MM.1S (cell line): ENCODE measurements around the gene SIGLEC6.

Experiments
- DNase-seq: peaks from one replicate; pipeline ENCODE4 v3.0.0-alpha.2; 2015
- H2AFZ ChIP-seq: fragments of 300-600 bp; sonication (generic); 2 replicates; pipeline ENCODE4 v1.6.0; 2016; ENCODE audit warnings: antibody characterized with exemption, low read length
- H3F3A ChIP-seq: fragments of 300-600 bp; sonication (generic); 2 replicates; pipeline ENCODE4 v1.6.1; 2016; ENCODE audit warnings: mild to moderate bottlenecking, antibody characterized with exemption, low read length, moderate library complexity, mixed read lengths; ENCODE audit not compliant: insufficient read depth
- H3K27ac ChIP-seq: fragments of 300-600 bp; sonication (generic); 2 replicates; pipeline ENCODE4 v1.5.1; 2016; ENCODE audit warnings: mild to moderate bottlenecking, low read length
- H3K27me3 ChIP-seq: fragments of 300-600 bp; sonication (generic); replicated peaks from 2 replicates; pipeline ENCODE4 v1.6.0; 2016; ENCODE audit warnings: low read length; ENCODE audit not compliant: insufficient read depth
- H3K36me3 ChIP-seq: fragments of 300-600 bp; sonication (generic); replicated peaks from 2 replicates; pipeline ENCODE4 v1.6.1; 2016; ENCODE audit warnings: mild to moderate bottlenecking, low read length, mixed read lengths; ENCODE audit not compliant: insufficient read depth
- H3K4me1 ChIP-seq: fragments of 300-600 bp; sonication (generic); 2 replicates; pipeline ENCODE4 v1.6.1; 2016; ENCODE audit warnings: low read length, mixed read lengths
- H3K4me2 ChIP-seq: fragments of 300-600 bp; sonication (generic); 2 replicates; pipeline ENCODE4 v1.6.0; 2016; ENCODE audit warnings: low read depth, low read length
- H3K4me3 ChIP-seq: fragments of 300-600 bp; sonication (generic); 2 replicates; pipeline ENCODE4 v1.5.1; 2016; ENCODE audit warnings: low read length, mixed read lengths
- H3K79me2 ChIP-seq: fragments of 300-600 bp; sonication (generic); 2 replicates; pipeline ENCODE4 v1.6.1; 2016; ENCODE audit warnings: mixed run types, low read length, mixed read lengths
- H3K9ac ChIP-seq: fragments of 300-600 bp; sonication (generic); 2 replicates; pipeline ENCODE4 v1.6.1; 2016; ENCODE audit warnings: low read length, mixed read lengths
- H3K9me2 ChIP-seq: fragments of 300-600 bp; sonication (generic); replicated peaks from 2 replicates; pipeline ENCODE4 v1.6.1; 2016; ENCODE audit warnings: mild to moderate bottlenecking, low read length, mixed read lengths; ENCODE audit not compliant: insufficient read depth
- H3K9me3 ChIP-seq: fragments of 300-600 bp; sonication (generic); replicated peaks from 2 replicates; pipeline ENCODE4 v1.6.1; 2016; ENCODE audit warnings: mild to moderate bottlenecking, low read length, mixed read lengths; ENCODE audit not compliant: insufficient read depth
- H4K20me1 ChIP-seq: fragments of 300-600 bp; sonication (generic); 2 replicates; pipeline ENCODE4 v1.6.1; 2016; ENCODE audit warnings: mild to moderate bottlenecking, low read length, moderate library complexity, mixed read lengths; ENCODE audit not compliant: insufficient read depth
- CTCF ChIP-seq: fragments of 300-600 bp; sonication (generic); IDR thresholded peaks from 2 replicates; pipeline ENCODE4 v1.5.1; 2016; ENCODE audit warnings: antibody characterized with exemption, low read length, mixed read lengths
- EZH2 ChIP-seq: fragments of 300-600 bp; sonication (generic); optimal IDR thresholded peaks from 2 replicates; pipeline ENCODE3; 2017; ENCODE audit warnings: low read depth, mild to moderate bottlenecking, antibody characterized with exemption, low read length, mixed read lengths
- EZH2phosphoT487 ChIP-seq: fragments of 300-600 bp; sonication (generic); IDR thresholded peaks from 2 replicates; pipeline ENCODE4 v1.6.1; 2018; ENCODE audit warnings: antibody characterized with exemption, low read length

SIGLEC6 gene

GRCh38 chr19:51547397-51548212 is 16.1 kb upstream of the SIGLEC6 start:
- TF ChIP-seq EZH2 (no peak), CTCF (no peak), EZH2phosphoT487 (no peak)
- DNase-seq: no peak

GRCh38 chr19:51546650-51547396 is 15.4 kb upstream of the SIGLEC6 start:
- H2AFZ ChIP-seq: no peak overlapping the region
- TF ChIP-seq EZH2: no peak
- no peak for TF ChIP-seq CTCF
- no peak for TF ChIP-seq EZH2phosphoT487
- H3K27ac ChIP-seq: no peak overlapping the region
- H3K4me1 ChIP-seq: no peaks in the 10 kb centered on the region
- H3K4me3 ChIP-seq: no peak overlapping the region
- H3K79me2 ChIP-seq: no peaks in the 10 kb centered on the region
- no peaks in the 10 kb centered on the region for H3K36me3 ChIP-seq
- H3K9me2 ChIP-seq: no peaks in the 10 kb centered on the region
- H4K20me1 ChIP-seq: no peaks in the 10 kb centered on the region
- H3F3A ChIP-seq: no peaks in the 10 kb centered on the region
- H3K9me3 ChIP-seq: no peaks in the 10 kb centered on the region
- H3K27me3 ChIP-seq: no peaks in the 10 kb centered on the region
- no peak overlapping the region for H3K9ac ChIP-seq
- no peak overlapping the region for H3K4me2 ChIP-seq
- no peak for DNase-seq

More at GRCh38 chr19:51547397-51548212, 16.1 kb upstream of the SIGLEC6 start:
- Histone ChIP-seq H3K9me3 (no peaks in the 10 kb centered on the region), H3K9ac (no peak overlapping the region), H3K36me3 (no peaks in the 10 kb centered on the region), H3K27ac (no peak overlapping the region), H3K4me2 (no peak overlapping the region), H3K4me3 (no peak overlapping the region), H4K20me1 (no peaks in the 10 kb centered on the region), H2AFZ (no peak overlapping the region), H3F3A (no peaks in the 10 kb centered on the region), H3K79me2 (no peaks in the 10 kb centered on the region), H3K27me3 (no peaks in the 10 kb centered on the region), H3K4me1 (no peaks in the 10 kb centered on the region), H3K9me2 (no peaks in the 10 kb centered on the region)

- Histone ChIP-seq H3K9me3 (no peaks in the 10 kb centered on the region), H2AFZ (no peak overlapping the region), H3K79me2 (no peaks in the 10 kb centered on the region)
Observed at GRCh38 chr19:51546107-51546649, 14.7 kb upstream of the SIGLEC6 start.

More at GRCh38 chr19:51546107-51546649, 14.7 kb upstream of the SIGLEC6 start:
- no peak for DNase-seq
- H3K4me1 ChIP-seq: no peaks in the 10 kb centered on the region
- no peaks in the 10 kb centered on the region for H3K9me2 ChIP-seq
- H3F3A ChIP-seq: no peaks in the 10 kb centered on the region
- H3K4me2 ChIP-seq: no peak overlapping the region
- no peaks in the 10 kb centered on the region for H4K20me1 ChIP-seq
- TF ChIP-seq CTCF (no peak), EZH2 (no peak), EZH2phosphoT487 (no peak)
- H3K27me3 ChIP-seq: no peaks in the 10 kb centered on the region
- H3K36me3 ChIP-seq: no peaks in the 10 kb centered on the region
- H3K4me3 ChIP-seq: no peak overlapping the region
- no peak overlapping the region for H3K9ac ChIP-seq
- H3K27ac ChIP-seq: no peak overlapping the region
